Tibial nerve (tissue), 4 donors: ENCODE measurements around the gene RPP40. TPM values are rescaled to one million over a fixed set of nuclear protein-coding genes. Genes with fewer than 3 reads are reported as not detected.

Experiments used
- DNase-seq, 2 donors: peaks; one replicate each; pipeline ENCODE4 v3.0.0-alpha.2; 2019; ENCODE audit warnings: low spot score in 2 of 2
- H3K27ac ChIP-seq, 4 donors: fragments of 200-600 bp; sonication (generic) in 3 of 4; one replicate each; pipeline ENCODE4 v1.5.1; 2017 to 2019; ENCODE audit warnings: mild to moderate bottlenecking in 1 of 4
- H3K27me3 ChIP-seq, 2 donors: fragments of 200-600 bp; sonication (generic) in 1 of 2; one replicate each; pipeline versions ENCODE4 v1.5.1 to v1.6.0; 2017 to 2019
- H3K36me3 ChIP-seq, 3 donors: fragments of 200-600 bp; sonication (generic); one replicate each; pipeline ENCODE4 v1.5.1; 2018 to 2019
- H3K4me1 ChIP-seq, 4 donors: fragments of 200-600 bp; sonication (generic) in 3 of 4; one replicate each; pipeline ENCODE4 v1.5.1; 2017 to 2019
- H3K4me3 ChIP-seq, 4 donors: fragments of 200-600 bp; sonication (generic) in 3 of 4; one replicate each; pipeline ENCODE4 v1.5.1; 2017 to 2019; ENCODE audit warnings: mild to moderate bottlenecking in 1 of 4, moderate library complexity in 1 of 4
- H3K9me3 ChIP-seq, 4 donors: fragments of 200-600 bp; sonication (generic) in 3 of 4; one replicate each; pipeline ENCODE4 v1.5.1; 2017 to 2019
- CTCF ChIP-seq, 5 experiments: fragments of 200-600 bp in 3 of 5; fragments of 450-650 bp in 2 of 5; sonication (generic) in 3 of 5; IDR thresholded peaks; one replicate each; pipeline ENCODE4 v1.5.1; 2016 to 2019; ENCODE audit warnings: antibody characterized with exemption in 5 of 5, mild to moderate bottlenecking in 3 of 5, moderate library complexity in 2 of 5
- EP300 ChIP-seq, 2 donors: sonication (generic); formaldehyde crosslinking; IDR thresholded peaks; one replicate each; pipeline ENCODE4 v1.6.1; 2017; ENCODE audit warnings: antibody characterized with exemption in 2 of 2, mild to moderate bottlenecking in 1 of 2
- POLR2A ChIP-seq, 2 donors: fragments of 450-650 bp; IDR thresholded peaks; one replicate each; pipeline ENCODE4 v1.6.1; 2017; ENCODE audit warnings: antibody characterized with exemption in 2 of 2, mild to moderate bottlenecking in 2 of 2, moderate library complexity in 2 of 2
- WGBS, 2 donors: methylation state at CpG; one replicate each; pipeline ENCODE4 v1.1.5; 2018; 5-methylcytosine and 5-hydroxymethylcytosine counted together
- total RNA-seq, 4 donors: library from RNA; depleted of rRNA; stranded (reverse); fragments of >200 nt; gene quantifications; one replicate each; pipeline ENCODE4 v1.1.0, GENCODE V29; 2016

RPP40 gene
- total RNA-seq, 4 donors from 2014 or later = 6.3 to 16.7 (median 9.6) TPM

- no peak overlapping the region for H3K4me3 ChIP-seq
- DNase-seq = no peak
- 93 to 95% methylated on average over 11 of the region's 11 CpGs for WGBS, 2 donors
- no peaks in the 10 kb centered on the region for H3K9me3 ChIP-seq
- no peaks in the 10 kb centered on the region for H3K27me3 ChIP-seq
- H3K4me1 ChIP-seq = no peaks in the 10 kb centered on the region
- no peak for TF ChIP-seq EP300 (IDR thresholded peaks at IDR 0.05)
- no peak for TF ChIP-seq POLR2A (IDR thresholded peaks at IDR 0.05)
- H3K27ac ChIP-seq = no peak overlapping the region
- H3K36me3 ChIP-seq = peaks cover 0 to 90% (median 4%) of the 10 kb centered on the region in 3 donors
Observed at GRCh38 chr6:4950076-4950475, 53.8 kb downstream of the RPP40 start.

- Histone ChIP-seq H3K4me1 (peaks cover 0 to under 1% (median 0%) of the 10 kb centered on the region in 4 donors), H3K27me3 (no peaks in the 10 kb centered on the region), H3K27ac (no peak overlapping the region), H3K4me3 (no peak overlapping the region), H3K36me3 (peaks cover 0 to 89% (median 3%) of the 10 kb centered on the region in 3 donors), H3K9me3 (no peaks in the 10 kb centered on the region)
- DNase-seq = no peak
- WGBS, 2 donors = 90 to 91% methylated on average over 15 of the region's 15 CpGs
- TF ChIP-seq EP300 (IDR thresholded peaks at IDR 0.05) (no peak), POLR2A (IDR thresholded peaks at IDR 0.05) (no peak), CTCF (IDR thresholded peaks at IDR 0.05) (no peak)
Observed at GRCh38 chr6:4948781-4949450, 54.9 kb downstream of the RPP40 start.

GRCh38 chr6:4947716-4948115 lies 56.1 kb downstream of the RPP40 start:
- Histone ChIP-seq H3K27ac (no peak overlapping the region), H3K27me3 (no peaks in the 10 kb centered on the region), H3K9me3 (no peaks in the 10 kb centered on the region), H3K36me3 (peaks cover 0 to 78% (median 0%) of the 10 kb centered on the region in 3 donors), H3K4me3 (no peak overlapping the region), H3K4me1 (peaks cover 0 to 11% (median under 1%) of the 10 kb centered on the region in 4 donors)
- no peak for DNase-seq
- WGBS, 2 donors = 88 to 89% methylated on average over 13 of the region's 13 CpGs
- TF ChIP-seq EP300 (IDR thresholded peaks at IDR 0.05) (no peak), CTCF (IDR thresholded peaks at IDR 0.05) (no peak), POLR2A (IDR thresholded peaks at IDR 0.05) (no peak)

- 86 to 95% methylated on average over 6 to 11 of the region's 11 CpGs for WGBS, 2 donors
- no peak overlapping the region for H3K4me3 ChIP-seq
- no peaks in the 10 kb centered on the region for H3K9me3 ChIP-seq
- H3K4me1 ChIP-seq = peaks cover 0 to 23% (median 3%) of the 10 kb centered on the region in 4 donors
- H3K27ac ChIP-seq = no peak overlapping the region
- H3K36me3 ChIP-seq = peaks cover 0 to 68% (median 0%) of the 10 kb centered on the region in 3 donors
- no peak for DNase-seq
- no peaks in the 10 kb centered on the region for H3K27me3 ChIP-seq
- TF ChIP-seq POLR2A (IDR thresholded peaks at IDR 0.05) (no peak), CTCF (IDR thresholded peaks at IDR 0.05) (no peak), EP300 (IDR thresholded peaks at IDR 0.05) (no peak)
Observed at GRCh38 chr6:4946521-4946920, 57.3 kb downstream of the RPP40 start.

Other genes with a start within 250 kb of the RPP40 start
- 10 to 100 TPM; 20.3 to 37.5 (median 31.7) TPM for gene CDYL, start 227.6 kb downstream of the RPP40 start, total RNA-seq
- gene PPP1R3G, start 81.3 kb upstream of the RPP40 start, total RNA-seq = 1 to 10 TPM; 1.3 to 5.1 (median 2.1) TPM